Memory B cell (primary cell): ENCODE data around the gene CNPPD1.
"Not testable (repeated sequence)": the region's sequence is repeated elsewhere in the genome, so short reads cannot be mapped to it uniquely, and the experiment has no call there.

Experiments
- ATAC-seq: fragments of 150-1000 bp; cut with Tn5 transposase; 2 replicates; pipeline ENCODE4 v1.10.0; 2021; ENCODE audit warnings: low read depth, mild to moderate bottlenecking, moderate library complexity
- DNase-seq, 2 donors: peaks; one replicate each; pipeline ENCODE4 v3.0.0; 2022; ENCODE audit warnings: low spot score in 2 of 2
- H3K27ac Mint-ChIP-seq: one replicate; pipeline ENCODE4 v1.8.0; 2022; ENCODE audit warnings: mild to moderate bottlenecking, moderate library complexity, mixed read lengths
- H3K27me3 Mint-ChIP-seq: one replicate; pipeline ENCODE4 v1.8.0; 2022; ENCODE audit warnings: mixed read lengths
- H3K36me3 Mint-ChIP-seq: one replicate; pipeline ENCODE4 v1.8.0; 2022; ENCODE audit warnings: mild to moderate bottlenecking, mixed read lengths
- H3K4me1 Mint-ChIP-seq: one replicate; pipeline ENCODE4 v1.8.0; 2022; ENCODE audit warnings: mixed read lengths
- H3K4me3 Mint-ChIP-seq: one replicate; pipeline ENCODE4 v1.8.0; 2022; ENCODE audit warnings: mild to moderate bottlenecking, moderate library complexity, mixed read lengths
- H3K9me3 Mint-ChIP-seq: one replicate; pipeline ENCODE4 v1.8.0; 2022; ENCODE audit warnings: mixed read lengths

Gene CNPPD1

GRCh38 chr2:219213486-219214071, 36.9 kb upstream of the CNPPD1 start:
- H3K36me3 Mint-ChIP-seq: peaks cover 3% of the 10 kb centered on the region
- H3K27ac Mint-ChIP-seq: no peak overlapping the region
- H3K4me1 Mint-ChIP-seq: peaks cover 17% of the 10 kb centered on the region
- no peaks in the 10 kb centered on the region for H3K27me3 Mint-ChIP-seq
- ATAC-seq: no peak
- DNase-seq: no peak
- no peak overlapping the region for H3K4me3 Mint-ChIP-seq
- no peaks in the 10 kb centered on the region for H3K9me3 Mint-ChIP-seq

GRCh38 chr2:219213026-219213415, 36.3 kb upstream of the CNPPD1 start:
- ATAC-seq: no peak

GRCh38 chr2:219210886-219211362, 34.2 kb upstream of the CNPPD1 start:
- ATAC-seq (no peak), DNase-seq (no peak)
- no peaks in the 10 kb centered on the region for H3K27me3 Mint-ChIP-seq
- no peaks in the 10 kb centered on the region for H3K9me3 Mint-ChIP-seq
- H3K4me1 Mint-ChIP-seq: peaks cover 19% of the 10 kb centered on the region
- peak overlapping the region; percentile 63 for H3K27ac Mint-ChIP-seq
- peaks cover 3% of the 10 kb centered on the region for H3K36me3 Mint-ChIP-seq
- no peak overlapping the region for H3K4me3 Mint-ChIP-seq

More at GRCh38 chr2:219213026-219213415, 36.3 kb upstream of the CNPPD1 start:
- Mint-ChIP-seq H3K4me3 (no peak overlapping the region), H3K9me3 (no peaks in the 10 kb centered on the region), H3K27me3 (no peaks in the 10 kb centered on the region), H3K36me3 (peaks cover 3% of the 10 kb centered on the region), H3K27ac (no peak overlapping the region), H3K4me1 (peaks cover 19% of the 10 kb centered on the region)
- no peak for DNase-seq

GRCh38 chr2:219210196-219210885, 33.6 kb upstream of the CNPPD1 start:
- H3K4me1 Mint-ChIP-seq: peaks cover 19% of the 10 kb centered on the region
- no peak overlapping the region for H3K27ac Mint-ChIP-seq
- DNase-seq (no peak), ATAC-seq (no peak)
- H3K9me3 Mint-ChIP-seq: no peaks in the 10 kb centered on the region
- H3K4me3 Mint-ChIP-seq: no peak overlapping the region
- peaks cover 3% of the 10 kb centered on the region for H3K36me3 Mint-ChIP-seq
- no peaks in the 10 kb centered on the region for H3K27me3 Mint-ChIP-seq

GRCh38 chr2:219209236-219210195, 32.8 kb upstream of the CNPPD1 start:
- peaks cover 3% of the 10 kb centered on the region for H3K36me3 Mint-ChIP-seq
- ATAC-seq: no peak
- H3K27me3 Mint-ChIP-seq: no peaks in the 10 kb centered on the region
- H3K4me3 Mint-ChIP-seq: no peak overlapping the region
- H3K4me1 Mint-ChIP-seq: peaks cover 19% of the 10 kb centered on the region
- DNase-seq: no peak
- no peaks in the 10 kb centered on the region for H3K9me3 Mint-ChIP-seq
- peak overlapping the region; percentile 28 for H3K27ac Mint-ChIP-seq

GRCh38 chr2:219207884-219208740, 31.4 kb upstream of the CNPPD1 start:
- Mint-ChIP-seq H3K4me1 (peaks cover 19% of the 10 kb centered on the region), H3K27me3 (no peaks in the 10 kb centered on the region), H3K9me3 (no peaks in the 10 kb centered on the region), H3K4me3 (peak overlapping the region; percentile 82), H3K27ac (no peak overlapping the region), H3K36me3 (no peaks in the 10 kb centered on the region)
- no peak for ATAC-seq
- no peak for DNase-seq

GRCh38 chr2:219207134-219207883, 30.6 kb upstream of the CNPPD1 start:
- H3K9me3 Mint-ChIP-seq: no peaks in the 10 kb centered on the region
- H3K4me1 Mint-ChIP-seq: peaks cover 19% of the 10 kb centered on the region
- no peak for DNase-seq
- ATAC-seq: no peak
- H3K36me3 Mint-ChIP-seq: no peaks in the 10 kb centered on the region
- no peaks in the 10 kb centered on the region for H3K27me3 Mint-ChIP-seq
- peak overlapping the region; percentile 82 for H3K4me3 Mint-ChIP-seq
- H3K27ac Mint-ChIP-seq: peak overlapping the region; percentile 86

- peak within 1 kb of the TSS; percentile 86 for H3K27ac Mint-ChIP-seq
- peak; percentile 94 to 96 for DNase-seq
- H3K4me1 Mint-ChIP-seq: peaks cover 16% of the 10 kb centered on the region
Observed at GRCh38 chr2:219206328-219207133, 29.8 kb upstream of the CNPPD1 start, which contains the start of gene ZFAND2B. TSS of gene ZFAND2B (plus strand) at chr2:219206782. CDS start at chr2:219206988, 206 bp downstream.

GRCh38 chr2:219205981-219206327, 29.2 kb upstream of the CNPPD1 start:
- DNase-seq (no peak), ATAC-seq (no peak)
- Mint-ChIP-seq H3K9me3 (no peaks in the 10 kb centered on the region), H3K27me3 (no peaks in the 10 kb centered on the region), H3K4me1 (peaks cover 13% of the 10 kb centered on the region), H3K4me3 (peak overlapping the region; percentile 82), H3K36me3 (no peaks in the 10 kb centered on the region), H3K27ac (peak overlapping the region; percentile 86)

More at GRCh38 chr2:219206328-219207133, 29.8 kb upstream of the CNPPD1 start, which contains the start of gene ZFAND2B:
- H3K9me3 Mint-ChIP-seq: no peaks in the 10 kb centered on the region
- ATAC-seq: peak; percentile 91
- H3K4me3 Mint-ChIP-seq: peak within 1 kb of the TSS; percentile 82
- H3K36me3 Mint-ChIP-seq: no peaks in the 10 kb centered on the region
- H3K27me3 Mint-ChIP-seq: no peaks in the 10 kb centered on the region

GRCh38 chr2:219205165-219205538, 28.4 kb upstream of the CNPPD1 start:
- ATAC-seq (no peak), DNase-seq (no peak)
- no peaks in the 10 kb centered on the region for H3K27me3 Mint-ChIP-seq
- H3K27ac Mint-ChIP-seq: no peak overlapping the region
- H3K9me3 Mint-ChIP-seq: no peaks in the 10 kb centered on the region
- H3K4me1 Mint-ChIP-seq: peaks cover 13% of the 10 kb centered on the region
- no peaks in the 10 kb centered on the region for H3K36me3 Mint-ChIP-seq
- no peak overlapping the region for H3K4me3 Mint-ChIP-seq

- Mint-ChIP-seq H3K36me3 (no peaks in the 10 kb centered on the region), H3K9me3 (no peaks in the 10 kb centered on the region), H3K27me3 (peaks cover under 1% of the 10 kb centered on the region), H3K4me1 (peaks cover 13% of the 10 kb centered on the region), H3K27ac (no peak overlapping the region), H3K4me3 (no peak overlapping the region)
- DNase-seq (no peak), ATAC-seq (no peak)
Observed at GRCh38 chr2:219204425-219205164, 27.9 kb upstream of the CNPPD1 start.

- H3K4me1 Mint-ChIP-seq, H3K27ac Mint-ChIP-seq, DNase-seq, ATAC-seq, H3K36me3 Mint-ChIP-seq, H3K27me3 Mint-ChIP-seq, H3K9me3 Mint-ChIP-seq, H3K4me3 Mint-ChIP-seq: not testable (repeated sequence)
Observed at GRCh38 chr2:219201331-219201730, 24.6 kb upstream of the CNPPD1 start.
